HCT116 (cell line): ENCODE data around the gene ARHGEF12.

ENCODE experiments used
- CTCF ChIP-seq, 3 experiments: fragments of 200-600 bp in 1 of 3; sonication (generic) in 1 of 3; IDR thresholded peaks in 2 of 3; conservative IDR thresholded peaks in 1 of 3; 2 replicates each; pipeline ENCODE4 v1.5.1; 2012 to 2017; ENCODE audit warnings: low read depth in 2 of 3, low read length in 2 of 3, antibody characterized with exemption in 1 of 3, borderline replicate concordance in 1 of 3, control low read depth in 1 of 3, mild to moderate bottlenecking in 1 of 3, mixed read lengths in 1 of 3, mixed run types in 1 of 3, moderate library complexity in 1 of 3; ENCODE audit not compliant: insufficient read depth in 1 of 3
- ELF1 ChIP-seq: IDR thresholded peaks from 2 replicates; pipeline ENCODE4 v1.6.1; 2012; ENCODE audit warnings: low read depth, borderline replicate concordance
- EZH2phosphoT487 ChIP-seq: fragments of 200-600 bp; IDR thresholded peaks from 2 replicates; pipeline ENCODE4 v1.6.1; 2018; ENCODE audit warnings: antibody characterized with exemption, borderline replicate concordance
- MAX ChIP-seq: IDR thresholded peaks from 2 replicates; pipeline ENCODE4 v1.6.1; 2012
- RAD21 ChIP-seq: IDR thresholded peaks from 2 replicates; pipeline ENCODE4 v1.6.1; 2012; ENCODE audit warnings: low read depth, mild to moderate bottlenecking
- REST ChIP-seq: IDR thresholded peaks from 2 replicates; pipeline ENCODE4 v1.6.1; 2012; ENCODE audit warnings: low read depth

- no peak for TF ChIP-seq CTCF (IDR thresholded peaks at IDR 0.05 in 2 of 3, conservative IDR thresholded peaks at IDR 0.05 in 1 of 3; ENCODE audit: borderline replicate concordance in 1 of 3, insufficient read depth in 1 of 3, low read depth in 2 of 3, low read length in 2 of 3)
- no peak for TF ChIP-seq EZH2phosphoT487
- TF ChIP-seq RAD21 = no peak
- no peak for TF ChIP-seq MAX
- no peak for TF ChIP-seq REST
- TF ChIP-seq ELF1 = no peak
Observed at GRCh38 chr11:120288021-120288420, 48.2 kb upstream of the ARHGEF12 start.
